ENCODE measurements around the gene LRP10. TPM values are rescaled to one million over a fixed set of nuclear protein-coding genes. Genes with fewer than 3 reads are reported as not detected.
A peak's percentile ranks its signal among the peaks of the same experiment; 100 is the strongest.

Gene LRP10
- polyA plus RNA-seq, 1 donor from 2014 or later, result 0.22 TPM

- H3K79me2 ChIP-seq (replicated peaks; ENCODE audit: insufficient read depth, low read length), result peaks cover 33% of the 10 kb centered on the region
- peak within 1 kb of the TSS; percentile 83 for H3K9ac ChIP-seq (ENCODE audit: low read length)
- TF ChIP-seq SMC3 (conservative IDR thresholded peaks at IDR 0.05; ENCODE audit: poor library complexity) (no peak), TAF1 (IDR thresholded peaks at IDR 0.05; ENCODE audit: low read depth) (peak; percentile 80), POLR2AphosphoS5 (IDR thresholded peaks at IDR 0.05) (peak; percentile 96), CTCF (IDR thresholded peaks at IDR 0.05; ENCODE audit: poor library complexity, severe bottlenecking) (peak; percentile 30), EP300 (conservative IDR thresholded peaks at IDR 0.05; ENCODE audit: poor library complexity, severe bottlenecking) (peak; percentile 91), EZH2 (IDR thresholded peaks at IDR 0.05; ENCODE audit: borderline replicate concordance, insufficient read depth, low read length, poor library complexity, severe bottlenecking) (no peak), RAD21 (conservative IDR thresholded peaks at IDR 0.05) (no peak), MXI1 (conservative IDR thresholded peaks at IDR 0.05; ENCODE audit: poor library complexity, severe bottlenecking) (peak; percentile 37)
- TF ChIP-seq, protein P1, sequence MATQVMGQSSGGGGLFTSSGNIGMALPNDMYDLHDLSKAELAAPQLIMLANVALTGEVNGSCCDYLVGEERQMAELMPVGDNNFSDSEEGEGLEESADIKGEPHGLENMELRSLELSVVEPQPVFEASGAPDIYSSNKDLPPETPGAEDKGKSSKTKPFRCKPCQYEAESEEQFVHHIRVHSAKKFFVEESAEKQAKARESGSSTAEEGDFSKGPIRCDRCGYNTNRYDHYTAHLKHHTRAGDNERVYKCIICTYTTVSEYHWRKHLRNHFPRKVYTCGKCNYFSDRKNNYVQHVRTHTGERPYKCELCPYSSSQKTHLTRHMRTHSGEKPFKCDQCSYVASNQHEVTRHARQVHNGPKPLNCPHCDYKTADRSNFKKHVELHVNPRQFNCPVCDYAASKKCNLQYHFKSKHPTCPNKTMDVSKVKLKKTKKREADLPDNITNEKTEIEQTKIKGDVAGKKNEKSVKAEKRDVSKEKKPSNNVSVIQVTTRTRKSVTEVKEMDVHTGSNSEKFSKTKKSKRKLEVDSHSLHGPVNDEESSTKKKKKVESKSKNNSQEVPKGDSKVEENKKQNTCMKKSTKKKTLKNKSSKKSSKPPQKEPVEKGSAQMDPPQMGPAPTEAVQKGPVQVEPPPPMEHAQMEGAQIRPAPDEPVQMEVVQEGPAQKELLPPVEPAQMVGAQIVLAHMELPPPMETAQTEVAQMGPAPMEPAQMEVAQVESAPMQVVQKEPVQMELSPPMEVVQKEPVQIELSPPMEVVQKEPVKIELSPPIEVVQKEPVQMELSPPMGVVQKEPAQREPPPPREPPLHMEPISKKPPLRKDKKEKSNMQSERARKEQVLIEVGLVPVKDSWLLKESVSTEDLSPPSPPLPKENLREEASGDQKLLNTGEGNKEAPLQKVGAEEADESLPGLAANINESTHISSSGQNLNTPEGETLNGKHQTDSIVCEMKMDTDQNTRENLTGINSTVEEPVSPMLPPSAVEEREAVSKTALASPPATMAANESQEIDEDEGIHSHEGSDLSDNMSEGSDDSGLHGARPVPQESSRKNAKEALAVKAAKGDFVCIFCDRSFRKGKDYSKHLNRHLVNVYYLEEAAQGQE (IDR thresholded peaks at IDR 0.05; ENCODE audit: borderline replicate concordance), result peak; percentile 49
- no peaks in the 10 kb centered on the region for H4K20me1 ChIP-seq (ENCODE audit: insufficient read depth)
- no peaks in the 10 kb centered on the region for H3K27me3 ChIP-seq (ENCODE audit: insufficient read depth, low read depth, low read length)
- no peaks in the 10 kb centered on the region for H3F3A ChIP-seq (ENCODE audit: insufficient read depth, low read length, poor library complexity, severe bottlenecking)
- H3K36me3 ChIP-seq (ENCODE audit: insufficient read depth, low read length), result no peaks in the 10 kb centered on the region
- peak within 1 kb of the TSS; percentile 99 for H3K27ac ChIP-seq (ENCODE audit: low read length)
- H3K9me3 ChIP-seq (ENCODE audit: low read length), result no peaks in the 10 kb centered on the region
- peak within 1 kb of the TSS; percentile 73 for H3K4me2 ChIP-seq (ENCODE audit: low read length)
- no peaks in the 10 kb centered on the region for H3K9me2 ChIP-seq (ENCODE audit: insufficient read depth, low read length)
- H2AFZ ChIP-seq (ENCODE audit: low read depth, low read length), result peak within 1 kb of the TSS; percentile 88
- peak within 1 kb of the TSS; percentile 86 for H3K4me3 ChIP-seq (ENCODE audit: low read length)
These were observed 47.5 kb downstream of the LRP10 start, which contains the start of gene RBM23 for GRCh38 chr14:22918804-22919600. Gene RBM23 (minus strand): TSS chr14:22919149.

DNA sequence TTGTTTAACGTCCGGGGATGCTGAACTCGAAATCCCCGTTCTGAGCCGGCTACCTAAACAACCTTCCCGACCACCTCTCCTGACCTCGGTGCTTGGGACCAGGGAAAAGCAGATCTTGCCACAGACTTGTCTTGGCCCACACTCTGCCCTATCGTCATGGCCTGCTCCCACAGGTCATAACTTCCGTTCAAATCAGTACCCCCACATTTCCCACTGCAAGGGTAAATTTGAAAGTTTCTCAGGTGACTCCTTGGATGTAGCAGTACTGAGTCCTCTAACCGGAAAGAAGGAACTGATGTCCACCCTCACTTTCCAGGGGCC, 48.0 kb downstream of the LRP10 start:
- no peaks in the 10 kb centered on the region for H3F3A ChIP-seq (ENCODE audit: insufficient read depth, low read length, poor library complexity, severe bottlenecking)

More for the DNA sequence above, 48.0 kb downstream of the LRP10 start:
- H3K4me3 ChIP-seq (ENCODE audit: low read length), result peak overlapping the region; percentile 86
- H4K20me1 ChIP-seq (ENCODE audit: insufficient read depth), result no peaks in the 10 kb centered on the region
- peaks cover 33% of the 10 kb centered on the region for H3K79me2 ChIP-seq (replicated peaks; ENCODE audit: insufficient read depth, low read length)
- H3K9ac ChIP-seq (ENCODE audit: low read length), result peak overlapping the region; percentile 69
- no peak overlapping the region for H3K4me2 ChIP-seq (ENCODE audit: low read length)
- TF ChIP-seq EP300 (conservative IDR thresholded peaks at IDR 0.05; ENCODE audit: poor library complexity, severe bottlenecking) (no peak), SMC3 (conservative IDR thresholded peaks at IDR 0.05; ENCODE audit: poor library complexity) (no peak), CTCF (IDR thresholded peaks at IDR 0.05; ENCODE audit: poor library complexity, severe bottlenecking) (no peak), POLR2AphosphoS5 (IDR thresholded peaks at IDR 0.05) (no peak), EZH2 (IDR thresholded peaks at IDR 0.05; ENCODE audit: borderline replicate concordance, insufficient read depth, low read length, poor library complexity, severe bottlenecking) (no peak)
- TF ChIP-seq, protein P1 (IDR thresholded peaks at IDR 0.05; ENCODE audit: borderline replicate concordance), result peak; percentile 47
- peak overlapping the region; percentile 29 for H2AFZ ChIP-seq (ENCODE audit: low read depth, low read length)
- H3K27me3 ChIP-seq (ENCODE audit: insufficient read depth, low read depth, low read length), result no peaks in the 10 kb centered on the region
- no peaks in the 10 kb centered on the region for H3K36me3 ChIP-seq (ENCODE audit: insufficient read depth, low read length)
- H3K9me2 ChIP-seq (ENCODE audit: insufficient read depth, low read length), result no peaks in the 10 kb centered on the region
- peak overlapping the region; percentile 93 for H3K27ac ChIP-seq (ENCODE audit: low read length)
- no peaks in the 10 kb centered on the region for H3K9me3 ChIP-seq (ENCODE audit: low read length)

Measured in neural cell (in vitro differentiated cells).